Prostate gland (tissue), 2 donors: ENCODE results near the gene ARCN1. TPM values are rescaled to one million over a fixed set of nuclear protein-coding genes. Genes with fewer than 3 reads are reported as not detected.
A peak's percentile ranks its signal among the peaks of the same experiment; 100 is the strongest.

Source experiments
- DNase-seq: peaks from one replicate; pipeline ENCODE4 v3.0.0-alpha.2; 2019; ENCODE audit warnings: low spot score
- H3K27ac ChIP-seq, 2 donors: fragments of 200-600 bp; sonication (generic); 2 replicates each; pipeline ENCODE4 v1.5.1; 2017 to 2019
- H3K27me3 ChIP-seq: fragments of 200-600 bp; sonication (generic); replicated peaks from 2 replicates; pipeline ENCODE4 v1.5.1; 2019; ENCODE audit not compliant: insufficient read depth
- H3K36me3 ChIP-seq, 2 donors: fragments of 200-600 bp; sonication (generic); 1 replicate in 1 of 2; 2 replicates in 1 of 2; pipeline versions ENCODE4 v1.5.1 to v1.8.1; 2017 to 2019
- H3K4me1 ChIP-seq: fragments of 200-600 bp; sonication (generic); replicated peaks from 2 replicates; pipeline ENCODE4 v1.5.1; 2019
- H3K4me3 ChIP-seq, 2 donors: fragments of 200-600 bp; sonication (generic); 2 replicates each; pipeline ENCODE4 v1.5.1; 2017 to 2019
- H3K9me3 ChIP-seq: fragments of 200-600 bp; sonication (generic); 2 replicates; pipeline ENCODE4 v1.5.1; 2017
- POLR2A ChIP-seq: fragments of 450-650 bp; IDR thresholded peaks from one replicate; pipeline ENCODE4 v1.6.1; 2016; ENCODE audit warnings: antibody characterized with exemption, mild to moderate bottlenecking
- POLR2AphosphoS5 ChIP-seq: sonication (generic); formaldehyde crosslinking; IDR thresholded peaks from one replicate; pipeline ENCODE4 v1.6.1; 2017; ENCODE audit warnings: antibody characterized with exemption
- WGBS: methylation state at CpG from one replicate; pipeline ENCODE4 v1.1.5; 2018; 5-methylcytosine and 5-hydroxymethylcytosine counted together
- intact Hi-C: fragments of 100-400 bp; cut with DNase I; formaldehyde crosslinking; loops from one replicate; pipeline ENCODE4 v1.14.2; 2022
- total RNA-seq, 2 donors: library from RNA; depleted of rRNA; stranded (reverse); fragments of >200 nt; gene quantifications; one replicate each; pipeline ENCODE4 v1.1.0, GENCODE V29; 2016
- TF ChIP-seq, protein P1 (sequence below), 4 experiments: fragments of 200-600 bp in 2 of 4; fragments of 450-650 bp in 2 of 4; sonication (generic) in 2 of 4; IDR thresholded peaks; 1 replicate in 3 of 4; 2 replicates in 1 of 4; pipeline ENCODE4 v1.5.1; 2016 to 2019; ENCODE audit warnings: antibody characterized with exemption in 4 of 4, mild to moderate bottlenecking in 2 of 4, moderate library complexity in 2 of 4

ARCN1 gene
- total RNA-seq = 100 to 1,000 TPM; 108 to 132 TPM

GRCh38 chr11:118572061-118572980, at the start of gene ARCN1:
ARCN1 (plus strand) TSS chr11:118572409; CDS start chr11:118572548, 139 bp downstream.
- Histone ChIP-seq H3K27ac (peak within 1 kb of the TSS; percentile 97 to 99), H3K36me3 (no peaks in the 10 kb centered on the region), H3K9me3 (no peaks in the 10 kb centered on the region), H3K4me3 (peak within 1 kb of the TSS; percentile 91 to 92), H3K4me1 (no peaks in the 10 kb centered on the region), H3K27me3 (no peaks in the 10 kb centered on the region)
- under 1% methylated on average over 54 of the region's 55 CpGs for WGBS
- peak; percentile 64 for DNase-seq
- TF ChIP-seq POLR2AphosphoS5 (peak; percentile 57), POLR2A (peak; percentile 43)
- TF ChIP-seq, protein P1, sequence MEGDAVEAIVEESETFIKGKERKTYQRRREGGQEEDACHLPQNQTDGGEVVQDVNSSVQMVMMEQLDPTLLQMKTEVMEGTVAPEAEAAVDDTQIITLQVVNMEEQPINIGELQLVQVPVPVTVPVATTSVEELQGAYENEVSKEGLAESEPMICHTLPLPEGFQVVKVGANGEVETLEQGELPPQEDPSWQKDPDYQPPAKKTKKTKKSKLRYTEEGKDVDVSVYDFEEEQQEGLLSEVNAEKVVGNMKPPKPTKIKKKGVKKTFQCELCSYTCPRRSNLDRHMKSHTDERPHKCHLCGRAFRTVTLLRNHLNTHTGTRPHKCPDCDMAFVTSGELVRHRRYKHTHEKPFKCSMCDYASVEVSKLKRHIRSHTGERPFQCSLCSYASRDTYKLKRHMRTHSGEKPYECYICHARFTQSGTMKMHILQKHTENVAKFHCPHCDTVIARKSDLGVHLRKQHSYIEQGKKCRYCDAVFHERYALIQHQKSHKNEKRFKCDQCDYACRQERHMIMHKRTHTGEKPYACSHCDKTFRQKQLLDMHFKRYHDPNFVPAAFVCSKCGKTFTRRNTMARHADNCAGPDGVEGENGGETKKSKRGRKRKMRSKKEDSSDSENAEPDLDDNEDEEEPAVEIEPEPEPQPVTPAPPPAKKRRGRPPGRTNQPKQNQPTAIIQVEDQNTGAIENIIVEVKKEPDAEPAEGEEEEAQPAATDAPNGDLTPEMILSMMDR (IDR thresholded peaks at IDR 0.05) = no peak
- intact Hi-C loops = no loop called here

GRCh38 chr11:118522571-118523072, 49.6 kb upstream of the ARCN1 start:
- Histone ChIP-seq H3K9me3 (no peaks in the 10 kb centered on the region), H3K27ac (no peak overlapping the region), H3K36me3 (peaks cover 6 to 13% of the 10 kb centered on the region in 2 donors), H3K27me3 (no peaks in the 10 kb centered on the region), H3K4me3 (no peak overlapping the region), H3K4me1 (no peaks in the 10 kb centered on the region)
- DNase-seq = no peak
- intact Hi-C loops = no loop called here
- no peak for TF ChIP-seq POLR2A
- TF ChIP-seq POLR2AphosphoS5 = no peak
- TF ChIP-seq, protein P1 (IDR thresholded peaks at IDR 0.05) = peak in 2 of 4 experiments; percentile 9 to 13
- 34% methylated on average over 6 of the region's 6 CpGs for WGBS

GRCh38 chr11:118524356-118524755, 47.9 kb upstream of the ARCN1 start:
- H3K4me3 ChIP-seq = no peak overlapping the region
- peaks cover 6 to 13% of the 10 kb centered on the region in 2 donors for H3K36me3 ChIP-seq
- intact Hi-C loops = no loop called here
- H3K4me1 ChIP-seq = peaks cover 3% of the 10 kb centered on the region
- no peak for DNase-seq
- TF ChIP-seq, protein P1 (IDR thresholded peaks at IDR 0.05) = no peak
- TF ChIP-seq POLR2AphosphoS5 (no peak), POLR2A (no peak)
- H3K27me3 ChIP-seq = no peaks in the 10 kb centered on the region
- no peak overlapping the region for H3K27ac ChIP-seq
- no peaks in the 10 kb centered on the region for H3K9me3 ChIP-seq

GRCh38 chr11:118524757-118525470, 47.3 kb upstream of the ARCN1 start:
- 77% methylated on average over 6 of the region's 6 CpGs for WGBS
- intact Hi-C loops = no loop called here

More at GRCh38 chr11:118524757-118525470, 47.3 kb upstream of the ARCN1 start:
- H3K27me3 ChIP-seq = no peaks in the 10 kb centered on the region
- peaks cover 5% of the 10 kb centered on the region for H3K4me1 ChIP-seq
- H3K9me3 ChIP-seq = no peaks in the 10 kb centered on the region
- H3K4me3 ChIP-seq = no peak overlapping the region
- no peak for DNase-seq
- peaks cover 3 to 13% of the 10 kb centered on the region in 2 donors for H3K36me3 ChIP-seq
- no peak overlapping the region for H3K27ac ChIP-seq
- TF ChIP-seq POLR2A (no peak), POLR2AphosphoS5 (no peak)
- TF ChIP-seq, protein P1 (IDR thresholded peaks at IDR 0.05) = no peak
